GM18526 (cell line): ENCODE results near the gene BCL2L15.

ENCODE experiments used
- POLR2A ChIP-seq: IDR thresholded peaks from 3 replicates; pipeline ENCODE4 v1.6.1; 2011; ENCODE audit not compliant: insufficient read length; ENCODE audit errors: extremely low read depth

Gene BCL2L15

DNA sequence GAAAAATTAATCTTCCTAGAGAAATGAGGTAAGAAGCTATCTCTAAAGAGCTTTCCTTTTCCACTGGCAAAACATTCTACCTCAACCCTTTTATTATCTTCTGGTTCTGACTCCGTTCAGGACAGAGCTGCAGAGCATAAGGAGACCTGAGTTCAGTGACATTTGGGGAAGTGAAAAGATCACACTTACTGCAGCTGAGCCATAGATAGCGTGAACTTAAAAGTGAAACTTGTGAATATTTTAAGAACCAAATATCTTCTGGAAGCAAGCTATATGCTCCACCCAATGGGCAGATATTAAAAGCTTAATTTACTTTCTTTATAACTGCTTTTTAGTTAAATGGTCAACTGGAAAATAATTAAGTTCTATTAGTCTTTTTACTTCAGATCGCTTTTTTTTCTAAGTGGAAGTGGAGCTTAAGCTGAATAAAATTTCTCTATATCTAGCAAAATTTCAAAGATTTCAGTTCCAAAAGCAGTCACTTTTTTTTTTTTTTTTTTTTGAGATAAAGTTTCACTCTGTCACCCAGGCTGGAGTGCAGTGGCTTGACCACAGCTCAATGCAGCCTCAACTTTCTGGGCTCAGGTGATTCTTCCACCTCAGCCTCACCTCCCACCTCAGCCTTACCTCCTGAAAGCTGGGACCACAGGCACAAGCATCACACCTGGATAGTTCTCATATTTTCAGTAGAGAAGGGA, 27.8 kb downstream of the BCL2L15 start:
- TF ChIP-seq POLR2A: no peak

GRCh38 chr1:113858982-113859381, 28.4 kb downstream of the BCL2L15 start:
- no peak for TF ChIP-seq POLR2A

DNA sequence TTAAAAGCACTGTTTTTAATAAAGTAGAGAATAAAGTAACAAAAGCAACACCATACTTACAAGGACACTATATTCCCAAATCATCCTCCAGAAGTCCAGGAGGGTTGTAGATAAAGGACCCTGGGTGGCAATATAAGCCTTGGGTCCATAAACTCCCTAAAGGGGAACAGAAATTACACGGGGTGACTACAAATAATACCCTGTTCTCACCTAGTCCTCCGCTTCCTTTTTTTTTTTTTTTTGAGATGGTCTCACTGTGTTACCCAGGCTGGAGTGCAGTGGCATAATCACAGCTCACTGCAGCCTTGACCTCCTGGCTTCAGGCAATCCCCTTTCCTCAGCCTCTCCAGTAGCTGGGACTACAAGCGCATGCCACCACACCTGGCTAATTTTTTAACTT, 29.0 kb downstream of the BCL2L15 start:
- TF ChIP-seq POLR2A: no peak

GRCh38 chr1:113857776-113858175, 29.6 kb downstream of the BCL2L15 start:
- TF ChIP-seq POLR2A: no peak

DNA sequence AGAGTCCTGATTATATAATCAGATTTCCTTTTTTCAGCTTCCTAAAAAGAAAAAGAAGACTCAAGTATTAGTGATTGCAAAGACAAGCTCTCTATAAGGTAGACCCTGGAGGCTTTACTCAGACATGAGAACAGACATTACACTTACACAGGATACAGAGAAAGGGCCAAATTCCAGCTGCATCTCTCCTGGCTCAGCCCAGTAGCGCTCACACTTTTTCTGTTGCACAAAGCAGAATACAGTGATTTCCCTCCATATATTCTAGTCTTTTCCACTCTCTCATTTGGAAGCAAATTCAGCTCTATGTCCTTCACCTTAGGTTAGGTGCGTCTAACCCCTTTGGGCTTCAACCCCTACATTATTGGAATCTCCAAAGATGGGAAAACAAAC, 31.0 kb downstream of the BCL2L15 start:
- no peak for TF ChIP-seq POLR2A

DNA sequence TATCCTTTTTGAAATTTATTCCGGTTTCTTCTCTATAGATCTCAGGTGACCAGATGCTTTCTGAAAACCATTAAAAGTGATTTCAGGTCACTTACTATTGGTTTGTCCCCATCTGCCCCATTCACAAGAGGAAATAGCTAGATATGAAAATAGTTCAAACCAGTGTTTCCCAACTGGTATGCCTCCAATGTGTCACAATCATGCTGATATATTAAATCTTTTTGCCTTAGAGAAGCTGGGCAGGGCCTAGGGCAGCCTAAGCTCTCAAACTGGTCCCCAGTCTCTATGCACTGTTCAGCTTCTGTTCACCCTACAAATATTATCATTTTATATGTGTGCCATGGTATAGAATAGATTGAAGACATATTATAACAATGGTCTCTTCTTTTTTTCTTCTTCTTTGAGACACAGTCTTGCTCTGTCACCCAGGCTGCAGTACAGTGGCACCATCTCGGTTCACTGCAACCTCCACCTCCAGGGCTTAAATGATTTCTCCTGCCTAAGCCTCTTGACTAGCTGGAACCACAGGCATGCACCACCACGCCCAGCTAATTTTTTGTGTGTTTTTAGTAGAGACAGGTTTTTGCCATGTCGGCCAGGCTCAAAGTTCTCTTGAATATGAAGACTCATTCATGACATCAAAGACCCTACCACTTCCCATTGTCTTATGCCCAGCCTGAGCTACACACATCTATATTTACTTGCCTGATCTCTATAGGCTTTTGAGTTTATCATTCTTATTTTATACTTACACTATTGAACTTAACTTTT, 31.6 kb downstream of the BCL2L15 start:
- TF ChIP-seq POLR2A: no peak

DNA sequence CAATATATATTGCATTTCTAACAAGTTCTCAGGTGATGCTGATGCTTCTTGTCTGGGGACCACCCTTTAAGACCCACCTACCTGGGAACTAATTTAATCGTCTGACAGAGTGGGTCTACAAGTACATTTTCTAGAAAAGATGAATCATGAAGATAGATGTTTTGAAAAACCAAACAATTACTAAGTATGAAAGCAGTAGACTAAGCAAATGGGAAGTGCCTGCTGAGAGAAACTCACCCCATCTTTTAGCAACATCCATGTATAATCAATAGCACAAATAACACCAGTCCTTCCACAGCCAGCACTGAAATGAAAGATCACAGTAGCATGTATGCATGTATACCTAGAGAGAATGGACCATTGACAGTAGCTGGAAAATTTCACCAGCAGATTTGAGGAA, 33.1 kb downstream of the BCL2L15 start:
- no peak for TF ChIP-seq POLR2A

GRCh38 chr1:113850127-113850796, 37.1 kb downstream of the BCL2L15 start:
- no peak for TF ChIP-seq POLR2A

- TF ChIP-seq POLR2A: no peak
Observed at GRCh38 chr1:113849072-113849471, 38.3 kb downstream of the BCL2L15 start.

DNA sequence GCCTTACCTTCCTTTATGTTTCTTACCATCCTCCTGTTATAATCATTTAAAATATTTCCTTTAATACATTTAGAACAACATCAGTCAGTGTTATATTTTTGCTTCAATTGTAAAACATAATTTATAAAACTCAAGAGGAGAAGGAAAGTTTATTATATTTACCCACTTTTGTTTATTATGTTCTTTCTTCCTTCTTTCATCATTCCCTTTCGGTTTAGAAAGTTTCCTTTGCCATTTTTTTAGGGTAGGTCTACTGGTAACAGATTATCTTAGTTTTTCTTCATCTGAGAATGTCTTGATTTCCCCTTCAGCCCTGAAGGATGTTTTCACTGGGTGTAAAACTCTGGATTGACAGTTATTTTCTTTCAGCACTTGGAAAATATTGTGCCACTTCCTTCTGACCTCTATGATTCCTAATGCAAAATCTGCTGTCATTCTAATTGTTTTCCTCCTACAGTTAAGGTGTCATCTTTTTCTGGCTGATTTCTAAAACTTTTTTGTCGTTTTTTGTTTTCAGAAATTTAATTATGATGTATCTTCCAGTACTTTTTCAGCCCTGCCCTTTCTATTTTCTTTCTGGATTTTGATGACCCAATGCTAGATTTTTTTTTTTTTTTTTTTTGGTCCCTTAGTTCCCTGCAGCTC, 40.9 kb downstream of the BCL2L15 start:
- no peak for TF ChIP-seq POLR2A

GRCh38 chr1:113836534-113836933, 50.8 kb downstream of the BCL2L15 start:
- TF ChIP-seq POLR2A: no peak

- no peak for TF ChIP-seq POLR2A
Observed at GRCh38 chr1:113835686-113836290, 51.6 kb downstream of the BCL2L15 start.

GRCh38 chr1:113834716-113835115, 52.7 kb downstream of the BCL2L15 start:
- TF ChIP-seq POLR2A: no peak
